T-helper 2 cell treated with Interferon-gamma antibody and Interleukin-4, amounts not matched to agents 100 ng/mL and 5 ng/mL, for 36 hours (primary cell): ENCODE data around the gene CPEB2. TPM values are rescaled to one million over a fixed set of nuclear protein-coding genes. Genes with fewer than 3 reads are reported as not detected.

ENCODE experiments used
- intact Hi-C: fragments of 100-400 bp; cut with micrococcal nuclease; formaldehyde crosslinking; loops from one replicate; pipeline ENCODE4 v1.15.1; 2023
- total RNA-seq: library from RNA; stranded (reverse); gene quantifications from 2 replicates; pipeline ENCODE4 v1.2.3, GENCODE V29; 2022

Gene CPEB2
- total RNA-seq, 1 donor from 2014 or later, result 14.1 TPM

DNA sequence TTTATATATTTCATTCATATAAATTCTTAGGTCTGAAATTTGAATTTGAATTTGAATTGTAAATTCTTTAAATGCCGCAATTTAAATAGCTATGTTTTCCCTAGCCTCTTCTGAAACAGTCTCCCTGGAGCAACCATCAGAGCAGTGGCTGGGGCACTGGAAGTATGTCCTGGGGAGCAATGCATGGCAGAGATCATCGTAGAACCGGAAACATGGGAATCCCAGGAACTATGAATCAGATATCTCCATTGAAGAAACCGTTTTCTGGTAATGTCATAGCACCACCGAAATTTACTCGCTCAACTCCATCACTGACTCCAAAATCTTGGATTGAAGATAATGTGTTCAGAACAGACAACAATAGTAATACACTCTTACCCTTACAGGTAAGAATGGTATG is 4.9 kb downstream of the CPEB2 start:
- intact Hi-C loops, result loop anchor here (2.0 to 10.0 kb wide), 3 partner anchors 398 to 1382 kb away; partner anchors contain the start of gene BOD1L1

DNA sequence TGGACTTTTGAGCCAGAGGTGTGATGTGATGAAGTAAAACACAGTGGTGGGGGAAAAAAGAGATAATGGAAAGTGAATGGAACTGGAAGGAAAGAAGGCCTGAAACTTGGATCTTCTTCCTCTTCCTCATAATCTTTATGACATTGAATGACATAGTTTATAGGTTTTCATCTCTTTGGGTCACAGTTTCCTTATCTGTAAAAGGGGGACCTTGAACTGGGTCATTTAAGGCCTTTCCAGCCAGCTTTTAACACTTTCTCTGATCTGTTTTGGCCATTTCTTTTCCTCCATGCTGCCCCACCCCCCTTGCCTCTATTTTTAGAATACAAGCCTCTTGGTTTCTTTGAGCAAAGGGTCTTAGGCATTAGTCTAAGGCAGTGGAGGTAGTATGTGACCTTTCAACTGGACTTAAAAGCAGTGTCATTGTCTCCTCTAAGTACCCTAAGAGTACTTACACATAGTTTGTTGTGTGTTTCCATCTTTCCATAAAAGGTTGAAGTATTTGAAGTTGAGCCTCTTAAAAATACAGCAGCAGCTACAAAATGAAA is 7.8 kb downstream of the CPEB2 start:
- intact Hi-C loops, result no loop called here

DNA sequence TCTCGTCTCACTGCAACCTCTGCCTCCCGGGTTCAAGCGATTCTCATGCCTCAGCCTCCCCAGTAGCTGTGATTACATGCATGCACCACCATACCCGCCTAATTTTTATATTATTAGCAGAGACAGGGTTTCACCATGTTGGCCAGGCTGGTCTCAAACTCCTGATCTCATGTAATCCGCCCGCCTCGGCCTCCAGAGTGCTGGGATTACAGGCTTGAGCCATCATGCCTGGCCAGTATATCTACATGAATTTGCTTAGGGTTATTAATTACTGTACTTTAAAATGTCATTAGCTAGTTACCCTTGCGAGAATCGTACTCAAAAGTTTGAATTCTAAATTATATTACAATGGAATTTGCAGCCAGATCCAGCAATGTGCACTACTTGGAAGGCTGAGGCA is 8.9 kb downstream of the CPEB2 start:
- intact Hi-C loops, result no loop called here

DNA sequence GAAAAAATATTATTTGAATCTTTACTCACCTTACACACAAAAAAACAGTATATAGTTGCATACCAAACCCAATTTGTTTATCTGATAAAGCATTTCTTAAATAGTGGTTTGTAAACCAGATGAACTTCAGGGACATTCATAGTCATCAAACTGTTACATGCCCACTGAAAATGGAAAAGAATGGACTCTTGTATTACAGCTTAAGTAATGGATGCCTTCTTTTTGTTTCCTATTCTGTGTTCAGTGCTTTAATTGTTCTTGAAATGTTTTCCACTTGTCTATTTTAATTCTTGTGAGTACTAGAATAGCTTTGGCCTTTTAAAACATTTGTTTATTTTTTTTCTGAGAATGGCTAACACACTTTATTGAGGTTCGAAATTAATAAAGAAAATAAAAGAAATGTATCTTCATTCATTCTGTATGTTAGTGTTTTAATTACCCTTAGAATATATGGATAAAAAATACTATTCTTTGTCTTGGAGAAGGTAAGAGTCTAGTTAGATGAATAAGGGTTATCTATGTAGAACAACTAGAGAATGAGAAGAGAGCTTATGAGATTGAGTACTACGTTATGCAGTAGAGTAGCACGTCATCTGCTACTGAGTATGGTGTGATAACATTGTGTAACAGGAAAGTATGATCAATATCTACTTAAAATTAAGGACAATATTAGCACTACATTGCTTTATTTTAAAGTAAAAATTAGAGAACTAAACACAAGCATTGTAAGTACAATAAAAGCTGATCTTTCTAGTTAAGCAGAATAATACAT is 9.9 kb downstream of the CPEB2 start:
- intact Hi-C loops, result no loop called here

DNA sequence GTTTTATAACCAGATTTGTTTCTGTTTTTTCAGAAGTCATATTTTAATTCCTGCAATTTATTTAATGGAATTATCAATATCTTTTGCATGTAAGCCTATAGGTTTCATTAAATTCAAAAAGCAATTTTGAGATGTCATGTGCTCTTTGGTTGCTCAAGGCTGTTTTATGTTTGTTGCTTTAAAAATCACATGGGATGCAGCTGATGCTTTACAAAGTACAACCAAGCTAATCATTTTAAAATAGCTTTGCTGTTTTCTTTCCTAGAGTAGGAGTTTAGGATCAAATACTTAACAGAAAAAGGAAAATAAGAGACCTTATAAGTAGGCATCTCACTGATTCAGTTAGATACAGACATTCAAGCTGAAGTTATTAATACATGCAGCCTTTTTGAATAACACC is 11.3 kb downstream of the CPEB2 start:
- intact Hi-C loops, result no loop called here

DNA sequence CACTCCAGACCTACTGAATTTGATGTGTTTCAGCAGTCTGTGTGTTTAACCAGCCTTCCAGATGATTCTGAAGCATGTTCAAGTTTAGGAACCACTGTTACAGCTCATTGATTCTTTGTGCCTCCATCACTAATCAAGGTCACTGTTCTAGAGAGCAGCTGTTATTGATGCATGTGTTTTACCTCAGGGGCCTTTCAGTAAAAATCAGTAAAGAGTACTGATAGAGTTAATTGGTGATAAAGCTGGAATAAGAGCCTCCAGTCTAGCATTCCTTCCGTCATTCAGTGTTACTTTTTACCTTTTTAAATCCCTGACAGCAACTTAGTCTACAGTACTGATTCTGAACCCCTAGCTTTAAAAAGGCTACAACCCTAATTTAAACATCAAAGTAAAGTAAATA is 12.9 kb downstream of the CPEB2 start:
- intact Hi-C loops, result no loop called here

DNA sequence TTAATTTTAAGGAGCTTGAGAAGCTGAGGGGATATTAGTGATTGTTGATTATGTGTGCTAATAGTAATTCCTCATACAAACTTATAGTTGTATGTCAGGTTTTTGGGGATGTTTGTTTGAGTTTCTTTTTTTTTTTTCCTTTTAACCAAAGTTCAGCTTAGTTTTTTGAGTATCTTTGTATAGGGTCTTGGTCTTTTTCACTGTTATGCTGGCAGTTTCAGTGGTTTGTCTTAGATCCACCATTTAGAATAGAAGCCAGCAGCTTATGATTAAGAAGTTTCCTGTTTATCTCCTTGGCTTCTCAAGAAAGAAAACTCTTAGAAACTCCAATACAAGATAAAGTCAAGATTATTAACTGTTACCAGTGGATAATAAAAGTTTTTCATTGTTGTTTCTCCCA is 16.1 kb downstream of the CPEB2 start:
- intact Hi-C loops, result loop anchor here (1.0 kb wide), 1 partner anchor 12 kb away; no protein-coding TSS in a partner anchor

DNA sequence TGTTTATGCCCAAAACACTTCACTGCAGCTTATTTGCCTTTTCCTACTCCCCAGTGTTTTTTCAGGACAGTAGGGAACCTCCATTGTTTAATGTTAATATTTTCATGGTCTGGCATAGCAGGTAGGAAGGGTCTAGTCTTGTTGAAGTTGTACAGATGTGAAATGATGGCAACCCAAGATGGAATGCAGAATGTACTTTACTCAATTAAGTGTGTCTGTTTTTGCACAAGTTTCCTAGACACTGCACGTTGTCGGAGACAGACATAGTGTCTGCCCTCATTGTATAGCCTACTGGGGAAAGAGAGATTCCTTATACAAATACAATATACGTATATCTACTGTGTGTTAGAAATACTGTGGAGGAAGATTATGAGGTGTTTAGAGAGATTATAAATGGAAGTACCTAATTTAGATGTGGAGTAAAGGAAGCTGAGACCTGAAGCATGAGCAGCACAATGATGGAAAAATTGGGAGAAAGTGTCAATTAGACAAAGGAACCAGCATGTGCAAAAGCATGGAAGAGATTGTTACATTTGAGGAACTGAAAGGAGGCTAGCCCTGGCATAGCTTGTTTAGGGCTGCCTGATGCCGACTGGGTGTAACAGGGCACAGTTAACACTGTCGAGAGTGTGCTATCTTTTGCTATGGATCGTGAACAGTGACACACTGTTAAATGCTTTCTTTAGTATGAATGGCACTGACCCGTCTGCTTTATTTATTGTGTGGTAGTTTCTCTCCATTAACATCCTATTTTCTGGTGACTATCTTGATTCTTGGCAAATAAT is 18.4 kb downstream of the CPEB2 start:
- intact Hi-C loops, result no loop called here

DNA sequence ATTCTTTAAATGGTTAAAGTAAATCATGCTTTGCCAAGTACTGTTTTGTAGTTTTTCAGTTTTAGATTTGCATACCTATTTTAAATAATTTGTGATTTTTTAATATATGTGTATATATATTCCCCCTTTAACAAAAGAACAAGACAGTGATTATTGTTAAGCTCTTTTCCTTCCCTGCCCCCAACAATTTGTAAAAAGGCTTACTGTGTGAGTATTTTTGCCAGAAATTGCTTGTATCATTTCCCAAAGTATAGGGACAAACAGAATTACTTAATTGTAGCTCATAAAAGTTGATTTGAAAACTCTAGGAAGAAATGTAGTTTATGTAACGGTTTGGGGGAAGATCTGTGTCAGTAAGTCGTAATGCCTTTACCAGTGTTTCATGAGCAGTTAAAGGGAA is 19.0 kb downstream of the CPEB2 start:
- intact Hi-C loops, result no loop called here

DNA sequence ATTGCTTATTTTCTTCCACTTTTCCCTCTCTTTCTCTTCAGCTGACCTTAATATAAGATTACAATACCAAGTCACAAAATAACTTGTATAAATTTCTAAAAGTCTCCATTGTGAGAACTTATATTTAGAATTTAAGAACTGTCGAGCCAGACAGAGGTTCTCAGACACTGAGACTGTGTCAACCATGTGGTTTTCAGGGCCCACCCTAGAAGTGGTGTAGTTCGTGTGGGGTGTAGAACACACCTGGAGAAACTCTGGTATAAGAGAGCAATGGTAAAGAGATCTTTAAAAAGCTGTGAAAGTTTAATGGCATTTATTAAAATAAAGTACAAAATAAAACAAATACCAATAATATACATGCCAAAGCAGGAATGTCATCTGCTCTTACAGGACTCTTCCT is 19.7 kb downstream of the CPEB2 start:
- intact Hi-C loops, result no loop called here

DNA sequence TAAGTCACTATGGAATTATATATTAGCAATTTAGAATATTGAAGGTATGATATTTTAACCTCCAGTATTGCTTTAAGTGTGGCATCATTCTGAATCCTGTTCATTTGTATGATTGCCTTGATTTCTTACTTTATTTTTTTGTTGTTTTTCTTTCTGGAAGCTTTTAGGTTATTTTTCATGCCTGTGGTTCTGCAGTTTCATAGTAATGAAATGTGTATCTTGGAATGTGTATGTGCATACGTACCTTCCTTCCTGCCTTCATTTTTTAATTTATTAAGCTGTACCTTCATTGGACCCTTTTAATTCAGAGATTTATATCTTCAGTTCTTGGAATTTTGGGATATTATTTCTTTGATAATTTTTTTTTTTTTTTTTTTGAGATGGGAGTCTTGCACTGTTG is 22.1 kb downstream of the CPEB2 start:
- intact Hi-C loops, result no loop called here

DNA sequence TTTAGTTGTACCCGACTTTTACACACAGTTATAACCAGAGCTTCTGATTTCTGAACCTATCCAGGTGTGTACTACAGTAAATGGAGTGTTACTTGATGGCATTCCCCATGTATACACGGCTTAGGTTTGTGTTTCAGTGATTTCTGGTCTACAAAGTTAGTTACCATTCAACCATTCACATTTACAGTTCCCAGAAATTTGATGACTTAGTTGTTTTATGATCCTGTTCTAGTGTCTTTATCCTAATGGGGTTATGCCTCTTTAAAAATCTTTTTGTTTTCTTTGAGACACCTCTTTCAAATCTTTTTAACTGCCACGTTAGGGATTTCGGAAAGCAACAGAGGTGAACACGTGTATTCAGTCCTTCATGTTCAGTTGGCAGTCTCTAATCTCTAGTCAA is 23.4 kb downstream of the CPEB2 start:
- intact Hi-C loops, result no loop called here

DNA sequence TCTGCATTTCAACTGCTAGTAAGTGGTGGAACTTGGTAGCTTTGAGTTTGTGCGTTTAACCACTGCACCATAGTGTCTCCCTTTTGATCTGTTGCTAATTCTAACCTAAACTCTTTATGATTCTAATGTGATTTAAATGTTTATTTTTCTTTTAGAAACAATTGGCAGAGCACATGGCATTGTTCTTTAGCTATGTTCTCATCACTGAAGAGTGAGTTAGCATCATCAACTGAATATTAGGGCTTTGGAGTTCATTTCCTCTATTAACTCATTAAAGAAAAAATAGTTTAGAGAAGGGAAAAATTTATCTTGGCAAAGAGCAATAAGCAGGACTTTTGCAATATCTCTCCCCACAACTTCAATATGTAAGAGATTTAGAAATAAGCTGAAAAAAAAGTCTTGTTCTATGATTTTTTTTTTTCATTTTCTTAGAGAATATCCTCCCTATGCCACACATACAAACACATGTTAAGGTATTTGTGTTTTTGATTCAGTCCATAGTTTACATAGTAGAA is 25.7 kb downstream of the CPEB2 start:
- intact Hi-C loops, result no loop called here

DNA sequence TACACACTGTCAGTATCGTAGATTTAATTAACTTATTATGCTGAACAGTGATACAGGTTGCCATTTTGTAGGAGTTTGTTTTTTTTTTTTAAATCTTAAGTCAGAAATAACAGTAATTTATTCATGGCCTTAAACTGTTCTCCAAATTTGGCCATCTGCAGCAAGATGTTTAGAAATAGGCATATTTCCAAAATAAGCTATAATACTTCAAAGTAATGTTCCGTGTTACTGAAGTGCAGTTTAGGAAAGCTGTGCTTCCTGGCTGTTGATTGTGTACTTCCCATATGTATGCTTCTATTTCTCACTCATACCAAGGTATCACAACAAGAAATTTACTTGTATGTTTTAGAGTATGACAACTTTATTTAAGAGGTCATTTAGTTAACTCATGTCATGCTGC is 28.9 kb downstream of the CPEB2 start:
- intact Hi-C loops, result no loop called here

DNA sequence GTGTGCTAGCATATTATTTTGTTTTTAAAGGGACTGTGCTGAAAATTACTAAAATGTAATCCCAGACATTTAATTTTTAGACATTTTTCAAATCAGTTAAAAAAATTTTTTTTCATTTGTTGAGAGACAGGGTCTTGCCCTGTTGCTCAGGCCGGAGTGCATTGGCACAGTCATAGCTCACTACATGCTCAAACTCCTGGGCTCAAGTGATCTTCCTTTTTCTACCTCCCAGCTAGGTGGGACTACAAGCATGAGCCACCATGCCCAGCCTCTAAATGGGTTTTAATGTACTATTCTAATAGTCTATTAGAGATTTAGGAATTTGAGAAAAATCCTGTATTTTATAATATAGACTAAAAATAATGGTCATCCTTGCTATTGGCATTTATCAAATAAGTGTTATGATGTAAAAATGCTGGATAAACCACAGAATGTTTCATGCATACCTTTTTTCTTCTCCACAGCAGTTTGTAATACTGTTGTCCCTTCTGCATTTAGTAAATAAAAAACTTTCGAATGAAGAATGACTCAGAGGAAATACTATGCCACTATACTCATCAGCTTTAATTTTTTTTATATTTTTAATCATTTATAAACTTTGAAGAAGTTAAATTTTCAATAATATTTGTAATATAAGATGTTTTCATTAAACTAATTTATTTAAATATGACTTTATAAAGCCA is 29.9 kb downstream of the CPEB2 start:
- intact Hi-C loops, result no loop called here

DNA sequence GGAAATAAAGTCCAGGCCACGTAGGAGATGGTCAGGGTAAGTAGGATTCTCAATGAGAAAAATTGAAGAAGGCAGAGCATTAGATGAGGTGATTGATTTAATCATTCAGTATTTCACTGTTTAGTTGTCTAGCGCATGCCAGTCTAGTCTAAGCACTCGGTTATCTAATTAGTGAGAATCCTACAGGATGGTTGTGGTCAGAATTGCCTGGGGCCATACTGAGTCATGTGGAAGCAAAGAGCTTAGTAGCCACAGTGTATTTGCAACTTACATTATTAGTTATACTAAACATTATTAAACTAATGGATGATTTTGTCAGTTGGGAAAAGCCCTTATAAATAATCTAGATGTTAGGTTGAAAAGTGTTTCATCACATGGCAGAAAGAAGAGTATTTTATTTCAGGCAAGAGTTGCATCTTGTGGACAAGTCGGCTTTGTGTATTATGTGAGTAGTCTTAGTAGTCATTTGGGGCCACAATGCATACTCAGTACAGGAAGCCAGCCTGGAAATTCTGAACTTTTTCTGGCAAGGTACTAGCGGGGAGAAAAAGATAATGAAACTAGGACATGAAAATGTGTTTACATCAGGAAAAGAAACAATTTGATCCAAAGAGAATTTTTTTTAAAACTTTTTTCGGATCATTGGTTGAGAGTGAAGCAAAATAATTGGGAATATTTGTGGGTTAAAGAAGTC is 31.9 kb downstream of the CPEB2 start:
- intact Hi-C loops, result no loop called here

DNA sequence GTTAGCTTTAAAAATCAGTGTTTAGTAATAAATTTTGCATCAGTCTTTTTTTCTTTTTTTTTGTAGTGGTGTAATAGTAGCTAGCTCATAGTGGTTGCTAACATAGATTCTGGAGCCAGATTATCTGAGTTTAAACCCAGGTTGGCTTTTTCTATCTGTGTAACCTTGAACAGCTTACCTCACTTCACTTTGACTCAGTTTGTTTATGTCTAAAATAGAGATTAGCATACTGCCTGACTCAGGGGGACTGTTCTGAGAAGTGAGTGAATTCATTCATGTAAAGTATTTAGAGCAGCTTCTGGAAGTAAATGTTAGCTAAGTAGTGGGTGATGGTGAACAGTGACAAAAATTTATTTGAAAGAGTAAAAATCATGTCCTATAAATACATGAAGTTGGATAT is 32.9 kb downstream of the CPEB2 start:
- intact Hi-C loops, result no loop called here

DNA sequence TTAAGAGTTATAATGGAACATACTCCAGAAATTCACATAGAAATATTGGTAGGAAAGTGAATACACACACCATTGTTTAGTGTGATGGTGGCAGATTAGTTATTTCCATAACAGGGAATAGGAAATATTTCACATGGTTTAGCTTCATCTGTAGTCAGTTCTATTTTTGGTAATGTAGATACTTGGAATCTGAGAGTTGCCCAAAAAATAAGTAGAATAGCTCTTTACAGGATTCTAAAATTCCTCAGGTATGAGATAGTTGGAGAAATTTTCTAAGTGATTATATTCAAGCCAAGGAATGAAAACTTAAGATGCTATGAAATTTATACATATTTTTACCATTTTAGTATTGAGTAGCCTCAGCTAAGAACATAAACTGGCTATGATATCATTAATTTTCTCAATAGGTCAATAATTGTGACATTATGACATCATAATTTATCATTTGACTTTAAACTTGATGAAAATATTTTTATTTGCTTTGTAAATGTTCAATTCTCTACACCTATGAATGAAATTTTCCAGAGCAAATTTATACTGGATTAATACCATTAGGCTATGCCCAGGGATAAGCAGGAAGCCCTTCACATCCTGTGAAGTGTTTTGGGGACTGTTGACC is 35.8 kb downstream of the CPEB2 start:
- intact Hi-C loops, result no loop called here

DNA sequence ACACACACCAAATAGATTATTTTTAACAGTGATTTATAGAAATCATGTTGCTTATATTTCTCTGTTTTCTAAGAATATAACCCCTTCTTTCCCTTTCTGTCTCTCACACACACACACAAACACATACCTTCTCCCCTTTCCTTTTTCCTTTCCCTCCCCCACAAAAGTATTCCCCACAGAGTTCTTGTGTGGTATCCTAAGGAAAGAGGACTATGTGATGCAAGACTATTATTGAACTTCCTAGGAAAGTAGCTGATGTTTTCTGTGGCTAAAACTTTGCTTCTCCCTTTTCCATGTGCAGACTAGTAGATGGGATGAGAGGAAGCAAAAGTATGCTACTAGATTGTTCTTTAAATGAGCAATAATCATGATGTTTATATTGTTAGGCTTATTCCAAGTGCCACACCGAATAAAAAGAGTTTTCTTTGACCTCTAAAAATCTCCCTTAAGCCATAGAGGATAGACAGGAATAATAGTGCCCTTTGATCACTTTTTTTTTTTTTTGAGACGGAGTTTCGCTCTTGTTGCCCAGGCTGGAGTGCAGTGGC is 38.7 kb downstream of the CPEB2 start:
- intact Hi-C loops, result no loop called here

DNA sequence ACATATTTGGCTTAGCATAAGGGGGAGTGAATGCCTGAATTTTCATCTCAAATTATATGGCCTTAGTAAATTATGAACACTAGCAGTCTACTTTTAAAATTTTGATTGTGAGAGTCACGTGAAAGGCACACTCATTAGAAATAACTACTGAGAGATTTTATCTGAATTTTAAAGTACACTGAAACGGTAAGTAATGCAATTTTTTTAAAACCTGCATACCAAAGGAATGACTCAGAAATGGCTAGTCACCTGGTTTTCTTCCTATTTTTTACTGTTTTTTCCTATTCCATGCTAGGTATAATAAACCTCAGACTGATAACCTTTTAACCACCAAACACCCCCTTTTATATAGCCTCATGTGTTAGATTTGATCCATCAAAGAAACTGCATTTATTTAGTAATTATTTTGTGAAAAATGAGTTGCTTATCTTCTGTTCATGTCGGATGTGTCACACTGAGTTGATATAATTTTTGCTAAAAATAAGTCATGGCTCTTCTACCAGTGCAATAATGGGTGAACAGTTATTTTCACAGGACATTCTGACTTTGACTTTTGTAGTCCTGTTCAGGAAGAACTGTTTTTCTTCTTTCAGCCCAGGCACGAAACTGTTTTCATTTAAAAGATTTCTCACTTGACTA is 40.4 kb downstream of the CPEB2 start:
- intact Hi-C loops, result no loop called here
